OCI-LY7 (cell line): ENCODE results near the gene EMILIN1. TPM values are rescaled to one million over a fixed set of nuclear protein-coding genes. Genes with fewer than 3 reads are reported as not detected.

Experiments used
- BruUV-seq: library from RNA; stranded (reverse); fragments of 400-500 nt; replicated peaks from 2 replicates; lab custom pipeline; 2021; lab: Mats Ljungman, UMichigan
- CTCF ChIA-PET: fragments of 300-600 bp; sonication (Branson Sonifier 250); formaldehyde crosslinking; loops from one replicate; lab custom pipeline; 2022; ENCODE audit warnings: antibody characterized with exemption; ENCODE audit not compliant: unreplicated experiment; lab: Charles Lee
- POLR2A ChIA-PET: fragments of 300-600 bp; sonication (Branson Sonifier 250); formaldehyde crosslinking; loops from one replicate; lab custom pipeline; 2022; ENCODE audit warnings: antibody characterized with exemption; lab: Charles Lee
- DNase-seq: peaks from one replicate; pipeline ENCODE4 v3.0.0-alpha.2; 2015; ENCODE audit warnings: low spot score
- H2AFZ ChIP-seq: fragments of 200-600 bp; sonication (generic), shearing (Covaris generic); 2 replicates; pipeline ENCODE4 v1.6.1; 2014; ENCODE audit warnings: mild to moderate bottlenecking, antibody characterized with exemption, low read length, moderate library complexity
- H3K27ac ChIP-seq: fragments of 200-600 bp; sonication (generic); 2 replicates; pipeline ENCODE4 v1.5.1; 2014; ENCODE audit warnings: mixed run types, low read depth, mild to moderate bottlenecking, moderate library complexity, low read length, inconsistent platforms; ENCODE audit not compliant: poor library complexity, severe bottlenecking
- H3K36me3 ChIP-seq: fragments of 200-600 bp; sonication (generic); 2 replicates; pipeline ENCODE4 v1.6.1; 2014; ENCODE audit warnings: mild to moderate bottlenecking, antibody characterized with exemption, low read length, moderate library complexity, mixed read lengths; ENCODE audit not compliant: insufficient read depth
- H3K4me1 ChIP-seq: fragments of 200-600 bp; sonication (generic); 2 replicates; pipeline ENCODE4 v1.5.1; 2014; ENCODE audit warnings: mild to moderate bottlenecking, low read length; ENCODE audit not compliant: insufficient read depth, poor library complexity, severe bottlenecking
- H3K4me2 ChIP-seq: fragments of 200-600 bp; sonication (generic); 2 replicates; pipeline ENCODE4 v1.6.1; 2014; ENCODE audit warnings: mild to moderate bottlenecking, low read length
- H3K4me3 ChIP-seq: fragments of 200-600 bp; sonication (generic); 2 replicates; pipeline ENCODE4 v1.5.1; 2014; ENCODE audit warnings: mild to moderate bottlenecking, low read depth, low read length; ENCODE audit not compliant: poor library complexity, severe bottlenecking
- H3K79me2 ChIP-seq: fragments of 200-600 bp; sonication (generic); 2 replicates; pipeline ENCODE4 v1.6.1; 2016; ENCODE audit warnings: low read depth, mild to moderate bottlenecking, low read length, moderate library complexity, mixed read lengths; ENCODE audit not compliant: insufficient read depth
- H3K9me2 ChIP-seq: fragments of 200-600 bp; sonication (generic); 2 replicates; pipeline ENCODE4 v1.6.1; 2016; ENCODE audit warnings: mild to moderate bottlenecking, low read length, mixed read lengths; ENCODE audit not compliant: insufficient read depth
- H3K9me3 ChIP-seq: fragments of 200-600 bp; sonication (generic); 2 replicates; pipeline ENCODE4 v1.6.1; 2014; ENCODE audit warnings: mild to moderate bottlenecking, mixed run types, low read length, mixed read lengths
- H4K20me1 ChIP-seq: fragments of 200-600 bp; sonication (generic); 2 replicates; pipeline ENCODE4 v1.6.1; 2014; ENCODE audit warnings: mild to moderate bottlenecking, antibody characterized with exemption, low read length, moderate library complexity, mixed read lengths; ENCODE audit not compliant: insufficient read depth
- EZH2phosphoT487 ChIP-seq: fragments of 200-600 bp; sonication (generic); IDR thresholded peaks from 2 replicates; pipeline ENCODE4 v1.6.1; 2018; ENCODE audit warnings: low read depth, borderline replicate concordance, mild to moderate bottlenecking, mixed run types, antibody characterized with exemption, low read length, moderate library complexity, mixed read lengths
- intact Hi-C: fragments of 100-400 bp; cut with micrococcal nuclease; formaldehyde crosslinking; loops from one replicate; pipeline ENCODE4 v1.10.0; 2022; ENCODE audit not compliant: unreplicated experiment
- total RNA-seq, 2 experiments: library from RNA; depleted of rRNA in 1 of 2; stranded (reverse); fragments of >200 nt in 1 of 2; shearing (Covaris generic) in 1 of 2; gene quantifications; 2 replicates each; pipeline ENCODE4 v1.2.3, GENCODE V29; 2014 to 2022
- TF ChIP-seq, protein P1 (sequence below): fragments of 200-600 bp; sonication (generic); conservative IDR thresholded peaks from 2 replicates; pipeline ENCODE4 v1.5.1; 2014; ENCODE audit warnings: mild to moderate bottlenecking, antibody characterized with exemption, low read length, moderate library complexity, mixed read lengths

Gene EMILIN1
- total RNA-seq, 2 experiments from 2014 or later = 2.2 to 2.7 TPM

- POLR2A ChIA-PET = interaction anchor here (0.6 to 1.4 kb wide), 3 partner anchors 10 to 65 kb away, joined by 3 to 6 read pairs (median 3); partner anchors contain the start of gene PREB
- Histone ChIP-seq H3K36me3 (peaks cover 22% of the 10 kb centered on the region), H3K79me2 (no peaks in the 10 kb centered on the region), H4K20me1 (no peaks in the 10 kb centered on the region), H3K9me2 (no peaks in the 10 kb centered on the region), H3K27ac (no peak overlapping the region), H2AFZ (no peak overlapping the region), H3K4me2 (no peak overlapping the region), H3K9me3 (no peaks in the 10 kb centered on the region), H3K4me1 (no peaks in the 10 kb centered on the region), H3K4me3 (no peak overlapping the region)
- DNase-seq = no peak
- intact Hi-C loops = no loop called here
- CTCF ChIA-PET = interaction anchor here (1.5 kb wide), 1 partner anchor 8 kb away, joined by 7 read pairs; no protein-coding TSS in a partner anchor
- no TSS peak for BruUV-seq
- TF ChIP-seq, protein P1, sequence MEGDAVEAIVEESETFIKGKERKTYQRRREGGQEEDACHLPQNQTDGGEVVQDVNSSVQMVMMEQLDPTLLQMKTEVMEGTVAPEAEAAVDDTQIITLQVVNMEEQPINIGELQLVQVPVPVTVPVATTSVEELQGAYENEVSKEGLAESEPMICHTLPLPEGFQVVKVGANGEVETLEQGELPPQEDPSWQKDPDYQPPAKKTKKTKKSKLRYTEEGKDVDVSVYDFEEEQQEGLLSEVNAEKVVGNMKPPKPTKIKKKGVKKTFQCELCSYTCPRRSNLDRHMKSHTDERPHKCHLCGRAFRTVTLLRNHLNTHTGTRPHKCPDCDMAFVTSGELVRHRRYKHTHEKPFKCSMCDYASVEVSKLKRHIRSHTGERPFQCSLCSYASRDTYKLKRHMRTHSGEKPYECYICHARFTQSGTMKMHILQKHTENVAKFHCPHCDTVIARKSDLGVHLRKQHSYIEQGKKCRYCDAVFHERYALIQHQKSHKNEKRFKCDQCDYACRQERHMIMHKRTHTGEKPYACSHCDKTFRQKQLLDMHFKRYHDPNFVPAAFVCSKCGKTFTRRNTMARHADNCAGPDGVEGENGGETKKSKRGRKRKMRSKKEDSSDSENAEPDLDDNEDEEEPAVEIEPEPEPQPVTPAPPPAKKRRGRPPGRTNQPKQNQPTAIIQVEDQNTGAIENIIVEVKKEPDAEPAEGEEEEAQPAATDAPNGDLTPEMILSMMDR = no peak
- no peak for TF ChIP-seq EZH2phosphoT487
These were observed 46.7 kb downstream of the EMILIN1 start for GRCh38 chr2:27125104-27125503.

DNA sequence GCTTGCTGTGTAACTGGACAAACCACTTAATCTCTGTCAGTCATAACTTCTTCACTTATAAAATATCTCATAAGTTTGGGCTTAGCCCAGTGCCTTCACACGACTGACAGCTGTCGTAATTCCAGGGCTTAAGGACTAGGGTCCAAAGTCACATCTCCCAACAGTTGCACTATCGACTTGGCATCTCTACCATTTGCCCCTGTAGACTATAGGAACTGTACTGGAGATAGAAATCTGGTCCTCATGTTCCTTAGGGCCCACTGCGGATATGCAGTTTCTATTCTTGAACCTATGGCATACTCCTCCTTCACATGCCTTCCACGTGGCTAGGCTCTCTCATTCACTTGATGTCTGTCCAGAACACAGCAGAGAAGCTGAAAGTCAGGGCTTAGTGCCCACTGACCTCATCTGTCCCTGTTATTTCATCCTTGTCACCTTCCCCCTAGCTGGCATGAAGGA is 47.9 kb downstream of the EMILIN1 start:
- Histone ChIP-seq H3K79me2 (no peaks in the 10 kb centered on the region), H3K4me2 (no peak overlapping the region), H3K9me3 (no peaks in the 10 kb centered on the region), H3K9me2 (no peaks in the 10 kb centered on the region), H3K4me1 (no peaks in the 10 kb centered on the region), H3K27ac (no peak overlapping the region), H3K4me3 (no peak overlapping the region), H2AFZ (no peak overlapping the region), H3K36me3 (peaks cover 33% of the 10 kb centered on the region), H4K20me1 (no peaks in the 10 kb centered on the region)
- intact Hi-C loops = no loop called here
- no peak for TF ChIP-seq EZH2phosphoT487
- TF ChIP-seq, protein P1 = no peak
- TSS peak; percentile 43 for BruUV-seq
- POLR2A ChIA-PET = interaction anchor here (0.6 to 1.4 kb wide), 2 partner anchors 20 to 212 kb away, joined by 3 to 6 read pairs; no protein-coding TSS in a partner anchor
- CTCF ChIA-PET = no interaction called here
- DNase-seq = no peak
